ENCODE results near the gene PARD6A. TPM values are rescaled to one million over a fixed set of nuclear protein-coding genes. Genes with fewer than 3 reads are reported as not detected.

The PARD6A gene
- total RNA-seq, 1 donor: 1.4 TPM

DNA sequence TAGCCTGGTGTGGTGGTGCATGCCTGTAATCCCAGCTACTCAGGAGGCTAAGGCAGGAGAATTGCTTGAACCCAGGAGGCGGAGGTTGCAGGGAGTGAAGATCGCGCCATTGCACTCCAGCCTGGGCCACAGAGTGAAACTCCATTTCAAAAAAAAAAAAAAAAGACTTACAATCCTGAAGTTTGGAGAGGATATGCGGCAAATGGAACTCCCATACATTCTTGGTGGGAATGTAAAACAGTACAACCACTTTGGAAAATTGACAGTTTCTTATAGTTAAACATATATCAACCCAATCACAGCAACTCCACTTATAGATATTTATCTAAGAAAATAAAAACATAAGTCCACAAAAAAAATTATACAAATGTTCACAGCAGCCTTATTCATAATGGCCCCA lies 46.5 kb downstream of the PARD6A start:
- DNase-seq (ENCODE audit: low read depth): no peak
- TF ChIP-seq, protein P1, sequence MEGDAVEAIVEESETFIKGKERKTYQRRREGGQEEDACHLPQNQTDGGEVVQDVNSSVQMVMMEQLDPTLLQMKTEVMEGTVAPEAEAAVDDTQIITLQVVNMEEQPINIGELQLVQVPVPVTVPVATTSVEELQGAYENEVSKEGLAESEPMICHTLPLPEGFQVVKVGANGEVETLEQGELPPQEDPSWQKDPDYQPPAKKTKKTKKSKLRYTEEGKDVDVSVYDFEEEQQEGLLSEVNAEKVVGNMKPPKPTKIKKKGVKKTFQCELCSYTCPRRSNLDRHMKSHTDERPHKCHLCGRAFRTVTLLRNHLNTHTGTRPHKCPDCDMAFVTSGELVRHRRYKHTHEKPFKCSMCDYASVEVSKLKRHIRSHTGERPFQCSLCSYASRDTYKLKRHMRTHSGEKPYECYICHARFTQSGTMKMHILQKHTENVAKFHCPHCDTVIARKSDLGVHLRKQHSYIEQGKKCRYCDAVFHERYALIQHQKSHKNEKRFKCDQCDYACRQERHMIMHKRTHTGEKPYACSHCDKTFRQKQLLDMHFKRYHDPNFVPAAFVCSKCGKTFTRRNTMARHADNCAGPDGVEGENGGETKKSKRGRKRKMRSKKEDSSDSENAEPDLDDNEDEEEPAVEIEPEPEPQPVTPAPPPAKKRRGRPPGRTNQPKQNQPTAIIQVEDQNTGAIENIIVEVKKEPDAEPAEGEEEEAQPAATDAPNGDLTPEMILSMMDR (IDR thresholded peaks at IDR 0.05; ENCODE audit: insufficient read depth, low read length): no peak
- no peak overlapping the region for H3K4me3 ChIP-seq (ENCODE audit: low read depth, low read length)

DNA sequence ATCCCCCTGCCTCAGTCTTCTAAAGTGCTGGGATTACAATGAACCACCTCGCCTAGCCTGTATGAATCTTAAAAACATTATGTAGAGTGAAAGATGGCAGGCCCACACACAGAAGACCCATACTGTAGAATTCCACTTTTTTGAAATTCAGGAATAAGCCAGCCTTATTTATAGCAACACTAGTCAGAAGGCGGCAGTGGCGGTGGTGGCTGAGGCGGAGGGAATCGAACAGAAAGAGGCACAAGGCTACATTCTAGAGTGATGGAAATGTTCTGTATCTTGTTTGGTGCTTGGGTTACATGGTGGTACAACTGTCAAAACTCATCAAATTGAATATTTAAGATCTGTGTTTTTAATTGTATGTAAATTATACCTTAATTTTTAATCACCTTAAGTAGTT lies 47.0 kb downstream of the PARD6A start:
- H3K4me3 ChIP-seq (ENCODE audit: low read depth, low read length): no peak overlapping the region
- TF ChIP-seq, protein P1 (IDR thresholded peaks at IDR 0.05; ENCODE audit: insufficient read depth, low read length): no peak
- no peak for DNase-seq (ENCODE audit: low read depth)

DNA sequence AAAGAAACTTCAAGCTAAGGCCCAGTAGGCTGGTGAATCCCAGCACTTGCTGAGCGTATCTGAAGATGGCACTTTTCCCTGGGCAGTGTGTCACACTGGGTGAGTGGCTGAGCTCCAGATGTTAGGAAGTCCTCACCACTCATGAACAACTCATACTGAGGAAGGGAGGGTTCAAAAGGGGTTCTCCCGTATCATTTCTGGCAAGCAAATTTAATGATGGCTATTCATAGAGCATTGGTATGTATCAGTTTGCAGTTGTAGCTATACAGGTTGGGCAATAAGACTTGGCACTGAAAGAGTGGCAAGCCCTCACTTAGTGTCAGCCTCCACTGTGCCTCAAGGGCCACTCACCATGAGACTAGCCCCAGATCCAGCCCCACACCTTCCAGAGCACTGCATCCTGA lies 47.6 kb downstream of the PARD6A start:
- TF ChIP-seq, protein P1 (IDR thresholded peaks at IDR 0.05; ENCODE audit: insufficient read depth, low read length): no peak
- DNase-seq (ENCODE audit: low read depth): peak; percentile 35
- H3K4me3 ChIP-seq (ENCODE audit: low read depth, low read length): no peak overlapping the region

DNA sequence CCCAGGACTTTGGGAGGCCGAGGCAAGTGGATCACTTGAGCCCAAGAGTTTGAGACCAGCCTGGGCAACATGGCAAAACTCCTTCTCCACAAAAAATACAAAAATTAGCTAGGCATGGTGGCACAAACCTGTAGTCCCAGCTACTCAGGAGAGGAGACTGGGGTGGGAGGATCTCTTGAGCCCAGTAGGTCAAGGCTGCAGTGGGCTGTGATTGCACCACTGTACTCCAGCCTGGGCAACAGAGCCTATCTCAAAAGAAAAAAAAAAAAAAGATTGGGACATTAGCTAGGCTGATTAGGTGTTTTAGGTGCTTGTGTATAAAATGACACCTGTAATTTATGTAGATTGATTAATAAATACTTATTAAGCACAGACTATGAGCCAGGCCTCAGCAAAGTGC lies 48.3 kb downstream of the PARD6A start:
- H3K4me3 ChIP-seq (ENCODE audit: low read depth, low read length): no peak overlapping the region
- TF ChIP-seq, protein P1 (IDR thresholded peaks at IDR 0.05; ENCODE audit: insufficient read depth, low read length): no peak
- DNase-seq (ENCODE audit: low read depth): no peak

DNA sequence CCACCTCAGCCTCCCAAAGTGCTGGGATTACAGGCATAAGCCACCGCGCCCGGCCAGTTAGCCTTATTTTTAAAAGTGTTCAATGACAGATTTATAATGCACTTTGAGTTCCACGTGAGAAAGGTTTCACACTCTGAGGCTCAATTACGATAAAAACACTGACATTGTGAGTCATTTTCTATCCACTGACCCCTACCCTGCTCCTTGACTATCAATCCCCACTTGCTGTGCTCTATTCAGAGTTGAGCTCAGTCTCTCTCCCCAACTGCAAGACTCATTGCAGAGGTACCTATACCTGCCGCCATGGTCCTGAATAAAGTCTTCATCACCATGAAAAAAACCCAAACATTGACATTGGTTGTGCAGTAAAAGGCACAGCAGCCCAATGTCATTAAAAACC lies 49.8 kb downstream of the PARD6A start:
- TF ChIP-seq, protein P1 (IDR thresholded peaks at IDR 0.05; ENCODE audit: insufficient read depth, low read length): no peak
- no peak overlapping the region for H3K4me3 ChIP-seq (ENCODE audit: low read depth, low read length)
- DNase-seq (ENCODE audit: low read depth): no peak

Other genes with a start within 250 kb of the PARD6A start
- gene ZDHHC1, start 244.5 kb upstream of the PARD6A start, total RNA-seq (ENCODE audit: low replicate concordance): 7.1 and 7.6 TPM in 2 replicates
- gene HSD11B2, start 229.8 kb upstream of the PARD6A start, total RNA-seq (ENCODE audit: low replicate concordance): not detected in 2 replicates
- 47.8 and 114 TPM in 2 replicates for gene ATP6V0D1, start 179.8 kb upstream of the PARD6A start, total RNA-seq (ENCODE audit: low replicate concordance)
- not detected in 2 replicates for gene AGRP, start 177.4 kb upstream of the PARD6A start, total RNA-seq (ENCODE audit: low replicate concordance)
- 29.3 and 64.7 TPM in 2 replicates for gene RIPOR1, start 132.1 kb upstream of the PARD6A start, total RNA-seq (ENCODE audit: low replicate concordance)
- gene CTCF, start 98.4 kb upstream of the PARD6A start, total RNA-seq (ENCODE audit: low replicate concordance): 22.1 and 34.3 TPM in 2 replicates
- gene CARMIL2, start 15.8 kb upstream of the PARD6A start, total RNA-seq (ENCODE audit: low replicate concordance): 0.09 and 0.49 TPM in 2 replicates
- 8.8 and 23.1 TPM in 2 replicates for gene ACD, start 700 bp upstream of the PARD6A start, total RNA-seq (ENCODE audit: low replicate concordance)
- 14.1 and 19.2 TPM in 2 replicates for gene ENKD1, start 5.8 kb downstream of the PARD6A start, total RNA-seq (ENCODE audit: low replicate concordance)
- 3.3 and 14.8 TPM in 2 replicates for gene C16orf86, start 5.9 kb downstream of the PARD6A start, total RNA-seq (ENCODE audit: low replicate concordance)
- 11.9 and 14.1 TPM in 2 replicates for gene GFOD2, start 58.4 kb downstream of the PARD6A start, total RNA-seq (ENCODE audit: low replicate concordance)
- 3.1 and 6.4 TPM in 2 replicates for gene RANBP10, start 145.6 kb downstream of the PARD6A start, total RNA-seq (ENCODE audit: low replicate concordance)
- 0.99 and 1.8 TPM in 2 replicates for gene TSNAXIP1, start 145.9 kb downstream of the PARD6A start, total RNA-seq (ENCODE audit: low replicate concordance)
- 19.8 and 21.1 TPM in 2 replicates for gene THAP11, start 181.4 kb downstream of the PARD6A start, total RNA-seq (ENCODE audit: low replicate concordance)
- gene NUTF2, start 186.0 kb downstream of the PARD6A start, total RNA-seq (ENCODE audit: low replicate concordance): 24.4 and 155 TPM in 2 replicates
- 28.9 and 39.9 TPM in 2 replicates for gene CENPT, start 186.7 kb downstream of the PARD6A start, total RNA-seq (ENCODE audit: low replicate concordance)
- gene EDC4, start 212.1 kb downstream of the PARD6A start, total RNA-seq (ENCODE audit: low replicate concordance): 29.1 and 47.4 TPM in 2 replicates
- not detected in 2 replicates for gene NRN1L, start 223.9 kb downstream of the PARD6A start, total RNA-seq (ENCODE audit: low replicate concordance)
- gene PSKH1, start 232.3 kb downstream of the PARD6A start, total RNA-seq (ENCODE audit: low replicate concordance): 11.0 and 19.8 TPM in 2 replicates

All from fibroblast of the aortic adventitia (primary cell).